Naive thymus-derived CD4-positive, alpha-beta T cell (primary cell): ENCODE data around the gene SHISA8. TPM values are rescaled to one million over a fixed set of nuclear protein-coding genes. Genes with fewer than 3 reads are reported as not detected.

Experiments used
- ATAC-seq: fragments of 150-1000 bp; cut with Tn5 transposase; 2 replicates; pipeline ENCODE4 v1.10.0; 2021; ENCODE audit warnings: mild to moderate bottlenecking, moderate library complexity
- CTCF ChIA-PET: fragments of 350-600 bp; sonication (Branson Sonifier 250); formaldehyde crosslinking; loops from one replicate; lab custom pipeline; 2021; ENCODE audit warnings: antibody characterized with exemption; lab: Charles Lee
- POLR2A ChIA-PET: fragments of 350-600 bp; sonication (Branson Sonifier 250); formaldehyde crosslinking; loops from one replicate; lab custom pipeline; 2021; ENCODE audit warnings: antibody characterized with exemption, inconsistent platforms; lab: Charles Lee
- DNase-seq, 9 donors: peaks; one replicate each; pipeline versions ENCODE4 v3.0.0 to v3.0.0-alpha.2; 2020 to 2022; ENCODE audit warnings: mixed read lengths in 1 of 9
- H3K27ac ChIP-seq: one replicate; pipeline ENCODE4 v1.7.0; 2013; ENCODE audit warnings: mild to moderate bottlenecking, low read depth, low read length, moderate library complexity
- H3K27me3 ChIP-seq, 2 donors: one replicate each; pipeline ENCODE4 v1.7.0; 2013; ENCODE audit warnings: low read length in 2 of 2, mild to moderate bottlenecking in 2 of 2, moderate library complexity in 2 of 2; ENCODE audit not compliant: control insufficient read depth in 2 of 2, insufficient read depth in 2 of 2
- H3K36me3 ChIP-seq, 3 experiments: 1 replicate in 2 of 3; 2 replicates in 1 of 3; pipeline ENCODE4 v1.7.0; 2013; ENCODE audit warnings: low read length in 3 of 3, mild to moderate bottlenecking in 3 of 3, moderate library complexity in 1 of 3; ENCODE audit not compliant: insufficient read depth in 3 of 3, control insufficient read depth in 2 of 3
- H3K4me1 ChIP-seq, 2 donors: one replicate each; pipeline ENCODE4 v1.7.0; 2013; ENCODE audit warnings: low read length in 2 of 2, mild to moderate bottlenecking in 2 of 2, moderate library complexity in 1 of 2; ENCODE audit not compliant: control insufficient read depth in 2 of 2, insufficient read depth in 2 of 2
- H3K4me3 ChIP-seq: 2 replicates; pipeline ENCODE4 v1.7.0; 2013; ENCODE audit warnings: mild to moderate bottlenecking, low read length
- H3K9me3 ChIP-seq, 3 experiments: 1 replicate in 2 of 3; 2 replicates in 1 of 3; pipeline ENCODE4 v1.7.0; 2013; ENCODE audit warnings: low read length in 3 of 3; ENCODE audit not compliant: control insufficient read depth in 2 of 3
- H3K27ac Mint-ChIP-seq, 9 donors: one replicate each; pipeline ENCODE4 v1.8.0; 2020 to 2022; ENCODE audit warnings: mixed read lengths in 9 of 9, mild to moderate bottlenecking in 8 of 9, moderate library complexity in 5 of 9, inconsistent platforms in 2 of 9
- H3K27me3 Mint-ChIP-seq, 5 donors: one replicate each; pipeline ENCODE4 v1.8.0; 2021 to 2022; ENCODE audit warnings: mixed read lengths in 5 of 5, mild to moderate bottlenecking in 1 of 5
- H3K36me3 Mint-ChIP-seq, 5 donors: one replicate each; pipeline ENCODE4 v1.8.0; 2020 to 2022; ENCODE audit warnings: mixed read lengths in 5 of 5, mild to moderate bottlenecking in 3 of 5, inconsistent platforms in 1 of 5
- H3K4me1 Mint-ChIP-seq, 7 donors: one replicate each; pipeline ENCODE4 v1.8.0; 2020 to 2022; ENCODE audit warnings: mixed read lengths in 7 of 7, mild to moderate bottlenecking in 3 of 7, inconsistent platforms in 1 of 7
- H3K4me3 Mint-ChIP-seq, 10 donors: one replicate each; pipeline ENCODE4 v1.8.0; 2020 to 2022; ENCODE audit warnings: mild to moderate bottlenecking in 10 of 10, mixed read lengths in 10 of 10, moderate library complexity in 6 of 10, inconsistent platforms in 2 of 10
- H3K9me3 Mint-ChIP-seq, 11 donors: one replicate each; pipeline ENCODE4 v1.8.0; 2020 to 2022; ENCODE audit warnings: mixed read lengths in 11 of 11, mild to moderate bottlenecking in 4 of 11, inconsistent platforms in 1 of 11, moderate library complexity in 1 of 11
- intact Hi-C, 2 donors: fragments of 100-400 bp; cut with micrococcal nuclease; formaldehyde crosslinking; loops; one replicate each; pipeline ENCODE4 v1.15.1; 2023
- microRNA-seq: library from miRNA; unstranded; fragments of <30 nt; microRNA quantifications from one replicate; pipeline ENCODE4 v1.2.0, GENCODE V29; 2022; ENCODE audit warnings: borderline microRNAs expressed
- polyA plus RNA-seq, 2 donors: library from polyadenylated mRNA; unstranded; fragments of 300-500 nt; fragmentation: Illumina TruSeq; gene quantifications; one replicate each; pipeline ENCODE4 v1.2.3, GENCODE V29; 2021
- total RNA-seq, 6 experiments: library from RNA in 5 of 6; stranded (reverse) in 5 of 6; gene quantifications; 1 replicate in 5 of 6; 2 replicates in 1 of 6; pipeline ENCODE4 v1.2.3 and lab custom pipeline; 2021 to 2026

The SHISA8 gene
- total and polyA plus RNA-seq, 7 experiments from 2014 or later: 0.34 to 0.58 (median 0.54) TPM; not detected in 4

DNA sequence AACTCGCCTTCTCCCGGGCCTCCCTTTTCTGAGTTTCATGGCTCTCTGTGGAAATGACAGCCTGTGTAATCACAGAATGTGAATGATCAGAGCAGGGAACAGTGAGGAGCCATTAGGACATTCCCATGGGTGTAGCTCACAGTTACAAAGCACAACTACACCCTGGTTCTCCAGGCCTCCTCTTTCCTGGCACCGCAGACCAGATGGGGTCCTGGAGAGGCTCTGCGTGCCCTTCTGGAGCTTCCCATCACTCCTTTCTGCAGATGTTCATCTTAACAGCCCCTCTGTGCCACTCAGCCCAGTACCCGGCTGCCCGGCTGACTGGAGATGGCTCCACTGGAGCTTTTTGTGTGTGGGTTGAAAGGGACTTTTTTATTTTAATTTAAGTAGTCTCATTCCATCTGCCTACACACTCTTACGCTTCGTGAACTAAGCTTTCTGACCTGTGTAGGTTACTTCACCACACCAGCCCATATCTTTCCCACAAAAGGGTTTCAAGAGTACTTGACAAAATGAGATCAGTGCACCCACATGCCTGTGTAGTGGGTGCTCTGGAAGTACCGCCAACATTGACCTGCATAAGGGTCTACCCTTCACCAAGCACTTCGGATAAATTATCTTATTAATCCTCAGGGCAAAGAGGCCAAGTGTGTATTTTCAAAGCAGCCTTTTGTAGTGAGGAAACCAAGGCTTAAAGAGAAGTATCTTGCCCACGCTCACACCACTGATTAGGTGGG, 52.2 kb downstream of the SHISA8 start:
- Mint-ChIP-seq H3K4me3 (peak overlapping the region in 9 of 10 donors; percentile 30 to 65 (median 55)), H3K27ac (peak overlapping the region; percentile 81 to 90 (median 84)), H3K4me1 (peaks cover 27 to 73% (median 47%) of the 10 kb centered on the region in 7 donors), H3K9me3 (no peaks in the 10 kb centered on the region), H3K36me3 (peaks cover 0 to 14% (median 7%) of the 10 kb centered on the region in 5 donors), H3K27me3 (no peaks in the 10 kb centered on the region)
- Histone ChIP-seq H3K4me1 (peaks cover 16 to 28% of the 10 kb centered on the region in 2 donors), H3K36me3 (peaks cover 0 to 15% (median 0%) of the 10 kb centered on the region in 3 experiments), H3K27me3 (no peaks in the 10 kb centered on the region), H3K27ac (peak overlapping the region; percentile 55), H3K9me3 (no peaks in the 10 kb centered on the region), H3K4me3 (no peak overlapping the region)
- DNase-seq (peak in 1 of 9 donors; percentile 69), ATAC-seq (peak; percentile 50)
- POLR2A ChIA-PET: interaction anchor here (0.5 to 2.6 kb wide), 10 partner anchors 9 to 217 kb away, joined by 3 to 18 read pairs (median 3); partner anchors contain the start of genes CCDC134 and SREBF2
- intact Hi-C loops: loop anchor here in 1 of 2 donors (1.0 kb wide), 2 partner anchors 29 to 79 kb away; partner anchors contain the start of gene SREBF2
- CTCF ChIA-PET: interaction anchor here (0.6 to 3.1 kb wide), 7 partner anchors 40 to 166 kb away, joined by 3 to 14 read pairs (median 4); no protein-coding TSS in a partner anchor

DNA sequence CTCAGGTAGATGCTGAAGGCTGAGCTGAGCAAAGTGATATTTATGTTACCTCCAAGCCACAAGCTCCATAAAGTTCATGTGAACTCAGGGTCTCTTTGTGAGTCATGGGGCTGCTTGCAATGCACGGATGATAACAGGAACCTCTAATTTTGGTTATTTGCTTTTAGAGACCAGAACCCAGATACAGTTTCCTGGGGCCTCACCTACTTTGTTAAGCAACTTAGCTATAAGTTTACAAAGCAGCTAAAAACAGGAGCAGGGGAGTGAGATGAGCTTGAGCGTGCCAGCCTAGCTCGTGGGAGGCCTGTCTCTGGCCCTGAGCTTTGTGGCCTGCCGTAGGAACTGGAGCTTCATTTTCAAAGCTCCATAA, 52.7 kb downstream of the SHISA8 start:
- Mint-ChIP-seq H3K27me3 (no peaks in the 10 kb centered on the region), H3K4me3 (peak overlapping the region in 9 of 10 donors; percentile 11 to 65 (median 53)), H3K4me1 (peaks cover 30 to 76% (median 53%) of the 10 kb centered on the region in 7 donors), H3K36me3 (peaks cover 0 to 13% (median 7%) of the 10 kb centered on the region in 5 donors), H3K9me3 (no peaks in the 10 kb centered on the region), H3K27ac (peak overlapping the region; percentile 81 to 90 (median 84))
- ChIA-PET CTCF (interaction anchor here (0.6 to 3.1 kb wide), 7 partner anchors 39 to 165 kb away, joined by 3 to 14 read pairs (median 4); no protein-coding TSS in a partner anchor), POLR2A (interaction anchor here (0.7 to 2.6 kb wide), 9 partner anchors 9 to 218 kb away, joined by 3 to 18 read pairs (median 3); partner anchors contain the start of genes CCDC134 and SREBF2)
- Histone ChIP-seq H3K4me3 (no peak overlapping the region), H3K4me1 (peaks cover 21 to 31% of the 10 kb centered on the region in 2 donors), H3K9me3 (no peaks in the 10 kb centered on the region), H3K27ac (peak overlapping the region; percentile 55), H3K36me3 (peaks cover 0 to 10% (median 0%) of the 10 kb centered on the region in 3 experiments), H3K27me3 (no peaks in the 10 kb centered on the region)
- DNase-seq: peak in 6 of 9 donors; percentile 19 to 55 (median 36)
- intact Hi-C loops: loop anchor here in 1 of 2 donors (1.0 kb wide), 2 partner anchors 29 to 79 kb away; partner anchors contain the start of gene SREBF2
- ATAC-seq: peak; percentile 55

Small RNA genes lying within 50 kb of the gene (microRNA-seq; reads per million reads assigned to microRNA genes)
- gene MIR33A: 63.2 reads per million, percentile 49 among the genes with 10 or more reads in this experiment

Other genes starting within 250 kb of the SHISA8 start
- gene SNU13, start 226.2 kb downstream of the SHISA8 start, total RNA-seq: 100 to 1,000 TPM; 117 to 180 (median 122) TPM
- gene SNU13, start 226.2 kb downstream of the SHISA8 start, polyA plus RNA-seq: 100 to 1,000 TPM; 283 to 295 TPM
- 10 to 100 TPM; 40.4 to 69.0 (median 61.4) TPM for gene MEI1, start 215.6 kb downstream of the SHISA8 start, total RNA-seq
- 100 to 1,000 TPM; 105 to 112 TPM for gene MEI1, start 215.6 kb downstream of the SHISA8 start, polyA plus RNA-seq
- gene CCDC134, start 114.4 kb downstream of the SHISA8 start, total RNA-seq: 10 to 100 TPM; 13.7 to 22.8 (median 18.2) TPM
- 1 to 10 TPM; 4.5 to 9.1 TPM for gene CCDC134, start 114.4 kb downstream of the SHISA8 start, polyA plus RNA-seq
- 100 to 1,000 TPM in 3 of 5 experiments, 10 to 100 TPM in 2; 71.5 to 117 (median 101) TPM for gene SREBF2, start 82.0 kb downstream of the SHISA8 start, total RNA-seq
- 10 to 100 TPM; 17.4 to 21.0 TPM for gene SREBF2, start 82.0 kb downstream of the SHISA8 start, polyA plus RNA-seq
- gene TNFRSF13C, start 11.7 kb upstream of the SHISA8 start, total RNA-seq: 10 to 100 TPM in 2 of 5 experiments, 1 to 10 TPM in 3; 1.2 to 17.2 (median 8.4) TPM
- under 1 TPM; 0.38 to 0.39 TPM for gene TNFRSF13C, start 11.7 kb upstream of the SHISA8 start, polyA plus RNA-seq
- 10 to 100 TPM in 3 of 5 experiments, 1 to 10 TPM in 2; 5.1 to 51.1 (median 10.8) TPM for gene CENPM, start 32.1 kb upstream of the SHISA8 start, total RNA-seq
- gene CENPM, start 32.1 kb upstream of the SHISA8 start, polyA plus RNA-seq: 1 to 10 TPM; 2.3 to 4.4 TPM
- 1 to 10 TPM in 1 of 5 experiments, under 1 TPM in 4; 0.08 to 4.2 (median 0.16) TPM for gene SEPTIN3, start 54.4 kb upstream of the SHISA8 start, total RNA-seq
- not detected for gene SEPTIN3, start 54.4 kb upstream of the SHISA8 start, polyA plus RNA-seq
- gene WBP2NL, start 83.7 kb upstream of the SHISA8 start, total RNA-seq: 1 to 10 TPM in 4 of 5 experiments, under 1 TPM in 1; 0.85 to 5.7 (median 3.2) TPM
- gene WBP2NL, start 83.7 kb upstream of the SHISA8 start, polyA plus RNA-seq: under 1 TPM in 1 of 2 donors, not detected in 1; 0.43 TPM
- gene NAGA, start 155.7 kb upstream of the SHISA8 start, total RNA-seq: 10 to 100 TPM in 2 of 5 experiments, 1 to 10 TPM in 3; 7.6 to 38.8 (median 9.4) TPM
- 10 to 100 TPM; 12.5 to 12.9 TPM for gene NAGA, start 155.7 kb upstream of the SHISA8 start, polyA plus RNA-seq
- gene PHETA2, start 159.2 kb upstream of the SHISA8 start, total RNA-seq: 1 to 10 TPM in 3 of 5 experiments, under 1 TPM in 2; 0.82 to 3.9 (median 1.2) TPM
- 1 to 10 TPM; 1.2 to 1.5 TPM for gene PHETA2, start 159.2 kb upstream of the SHISA8 start, polyA plus RNA-seq
- gene SMDT1, start 164.6 kb upstream of the SHISA8 start, total RNA-seq: 100 to 1,000 TPM in 1 of 5 experiments, 10 to 100 TPM in 4; 40.4 to 105 (median 98.8) TPM
- 100 to 1,000 TPM; 117 to 157 TPM for gene SMDT1, start 164.6 kb upstream of the SHISA8 start, polyA plus RNA-seq
- 10 to 100 TPM; 35.0 to 66.4 (median 40.6) TPM for gene NDUFA6, start 175.7 kb upstream of the SHISA8 start, total RNA-seq
- 100 to 1,000 TPM in 1 of 2 donors, 10 to 100 TPM in 1; 96.9 to 123 TPM for gene NDUFA6, start 175.7 kb upstream of the SHISA8 start, polyA plus RNA-seq
- gene CYP2D6, start 215.7 kb upstream of the SHISA8 start, total RNA-seq: 10 to 100 TPM in 4 of 5 experiments, 1 to 10 TPM in 1; 5.6 to 13.3 (median 11.2) TPM
- gene CYP2D6, start 215.7 kb upstream of the SHISA8 start, polyA plus RNA-seq: under 1 TPM in 1 of 2 donors, not detected in 1; 0.11 TPM